GM23338 (cell line): ENCODE data around the gene MRS2. TPM values are rescaled to one million over a fixed set of nuclear protein-coding genes. Genes with fewer than 3 reads are reported as not detected.

ENCODE experiments used
- ATAC-seq: fragments of 200-7000 bp; cut with Tn5 transposase; 3 replicates; pipeline ENCODE4 v1.9.1; 2020
- DNase-seq: peaks from one replicate; pipeline ENCODE4 v3.0.0-alpha.2; 2015; ENCODE audit warnings: low spot score
- H2AFZ ChIP-seq: fragments of 200-600 bp; sonication (generic); 2 replicates; pipeline ENCODE4 v1.8.0; 2016; ENCODE audit warnings: antibody characterized with exemption, mild to moderate bottlenecking, moderate library complexity
- H3F3A ChIP-seq: fragments of 200-600 bp; sonication (generic); replicated peaks from 2 replicates; pipeline ENCODE4 v1.8.0; 2017; ENCODE audit warnings: antibody characterized with exemption, mixed run types, low read depth
- H3K27ac ChIP-seq: fragments of 200-600 bp; sonication (generic); 2 replicates; pipeline ENCODE4 v1.6.1; 2016; ENCODE audit warnings: low read depth
- H3K27me3 ChIP-seq: fragments of 200-600 bp; sonication (generic); 2 replicates; pipeline ENCODE4 v1.8.0; 2016; ENCODE audit warnings: mild to moderate bottlenecking, mixed run types, moderate library complexity; ENCODE audit not compliant: insufficient read depth
- H3K36me3 ChIP-seq: fragments of 200-600 bp; sonication (generic); 2 replicates; pipeline ENCODE4 v1.8.0; 2016; ENCODE audit warnings: mild to moderate bottlenecking; ENCODE audit not compliant: insufficient read depth
- H3K4me1 ChIP-seq: fragments of 200-600 bp; sonication (generic); 2 replicates; pipeline ENCODE4 v1.8.0; 2016; ENCODE audit warnings: mild to moderate bottlenecking, moderate library complexity; ENCODE audit not compliant: insufficient read depth
- H3K4me2 ChIP-seq: fragments of 200-600 bp; sonication (generic); 2 replicates; pipeline ENCODE4 v1.7.1; 2017; ENCODE audit warnings: mixed run types
- H3K4me3 ChIP-seq: fragments of 200-600 bp; sonication (generic); 2 replicates; pipeline ENCODE4 v1.6.1; 2016; ENCODE audit warnings: mixed run types
- H3K79me2 ChIP-seq: fragments of 200-600 bp; sonication (generic); replicated peaks from 2 replicates; pipeline ENCODE4 v1.8.0; 2017; ENCODE audit warnings: mild to moderate bottlenecking; ENCODE audit not compliant: insufficient read depth
- H3K9me2 ChIP-seq: fragments of 200-600 bp; sonication (generic); 2 replicates; pipeline ENCODE4 v1.8.0; 2017; ENCODE audit not compliant: insufficient read depth
- H4K20me1 ChIP-seq: fragments of 200-600 bp; sonication (generic); replicated peaks from 2 replicates; pipeline ENCODE4 v1.8.0; 2017; ENCODE audit warnings: mild to moderate bottlenecking; ENCODE audit not compliant: insufficient read depth
- H3K27ac Mint-ChIP-seq: 2 replicates; pipeline ENCODE4 v1.8.0; 2020; ENCODE audit warnings: inconsistent platforms, mild to moderate bottlenecking, moderate library complexity, mixed read lengths
- H3K27me3 Mint-ChIP-seq: 3 replicates; pipeline ENCODE4 v1.8.0; 2022; ENCODE audit warnings: low read depth, mild to moderate bottlenecking, moderate library complexity, mixed read lengths, inconsistent platforms; ENCODE audit not compliant: insufficient read depth, poor library complexity
- H3K36me3 Mint-ChIP-seq: 3 replicates; pipeline ENCODE4 v1.8.0; 2021; ENCODE audit warnings: low read depth, mild to moderate bottlenecking, inconsistent platforms, moderate library complexity, mixed read lengths
- H3K4me1 Mint-ChIP-seq: 3 replicates; pipeline ENCODE4 v1.8.0; 2020; ENCODE audit warnings: mild to moderate bottlenecking, inconsistent platforms, mixed read lengths
- H3K4me3 Mint-ChIP-seq: 3 replicates; pipeline ENCODE4 v1.8.0; 2021; ENCODE audit warnings: moderate library complexity, mild to moderate bottlenecking, inconsistent platforms, mixed read lengths
- H3K9me3 Mint-ChIP-seq: 3 replicates; pipeline ENCODE4 v1.8.0; 2020; ENCODE audit warnings: moderate library complexity, mild to moderate bottlenecking, inconsistent platforms, mixed read lengths
- CREB1 ChIP-seq: fragments of 250-450 bp; sonication (Bioruptor Pico); IDR thresholded peaks from 2 replicates; pipeline ENCODE4 v1.5.0; 2020; ENCODE audit warnings: low read depth, mild to moderate bottlenecking, moderate library complexity
- CTCF ChIP-seq, 2 experiments: fragments of 200-600 bp in 1 of 2; sonication (generic) in 1 of 2; conservative IDR thresholded peaks; 2 replicates each; pipeline versions ENCODE4 v1.5.1 to v1.6.1; 2016 to 2017; ENCODE audit warnings: antibody characterized with exemption in 2 of 2, low read depth in 2 of 2, mild to moderate bottlenecking in 2 of 2, moderate library complexity in 1 of 2
- EZH2phosphoT487 ChIP-seq: fragments of 200-600 bp; sonication (generic); IDR thresholded peaks from one replicate; pipeline ENCODE4 v1.8.1; 2018; ENCODE audit warnings: antibody characterized with exemption; ENCODE audit not compliant: unreplicated experiment
- NANOG ChIP-seq: IDR thresholded peaks from 2 replicates; pipeline ENCODE4 v1.6.1; 2016; ENCODE audit warnings: antibody characterized with exemption, borderline replicate concordance
- REST ChIP-seq: IDR thresholded peaks from one replicate; pipeline ENCODE4 v1.6.1; 2018; ENCODE audit warnings: antibody characterized with exemption; ENCODE audit not compliant: unreplicated experiment
- ZNF114 ChIP-seq: fragments of 250-450 bp; sonication (Bioruptor Pico); IDR thresholded peaks from 2 replicates; pipeline ENCODE4 v1.5.0; 2020; ENCODE audit warnings: mild to moderate bottlenecking, moderate library complexity
- ZNF331 ChIP-seq: fragments of 250-450 bp; sonication (Bioruptor Pico); IDR thresholded peaks from 2 replicates; pipeline ENCODE4 v1.5.0; 2020; ENCODE audit warnings: low read depth, mild to moderate bottlenecking, moderate library complexity
- ZNF462 ChIP-seq: fragments of 250-450 bp; sonication (Bioruptor Pico); IDR thresholded peaks from 2 replicates; pipeline ENCODE4 v1.5.0; 2020; ENCODE audit warnings: mild to moderate bottlenecking, moderate library complexity
- polyA plus RNA-seq: library from polyadenylated mRNA; unstranded; fragments of >200 nt; fragmentation: Nextera tagmentation; extraction: Ambion mirVana; gene quantifications from 2 replicates; pipeline ENCODE4 v1.2.1, GENCODE V29; 2016
- total RNA-seq: library from RNA; depleted of rRNA; stranded (reverse); fragments of >200 nt; shearing (Covaris generic); gene quantifications from 2 replicates; pipeline ENCODE4 v1.2.3, GENCODE V29; 2014

The MRS2 gene
- total and polyA plus RNA-seq, 2 experiments from 2014 or later = 80.9 to 125 TPM

GRCh38 chr6:24396824-24397223, 5.9 kb upstream of the MRS2 start:
- peaks cover 5% of the 10 kb centered on the region; the same call in 1 of the 2 replicates for H3F3A ChIP-seq
- DNase-seq = no peak
- 0 out of 2 replicates have a peak, but pooled peaks cover 4% of the 10 kb centered on the region for H3K9me2 ChIP-seq
- H3K4me1 ChIP-seq = peaks cover 16% of the 10 kb centered on the region
- H3K27me3 Mint-ChIP-seq = peaks cover 8% of the 10 kb centered on the region
- TF ChIP-seq NANOG (no peak), ZNF331 (CRISPR knock-in tag) (no peak), REST (no peak), EZH2phosphoT487 (no peak), CTCF (conservative IDR thresholded peaks at IDR 0.05; ENCODE audit: low read depth in 2 of 2) (peak in 1 of 2 experiments; percentile 47; a peak in 3 of 4 replicates), CREB1 (no peak), ZNF462 (no peak), ZNF114 (CRISPR knock-in tag) (no peak)
- H3K27me3 ChIP-seq = no peaks in the 10 kb centered on the region
- peaks cover 34% of the 10 kb centered on the region for H3K36me3 Mint-ChIP-seq
- H3K36me3 ChIP-seq = peaks cover 3% of the 10 kb centered on the region; the same call in 1 of the 2 replicates
- H3K4me3 Mint-ChIP-seq = no peak overlapping the region
- peaks cover 27% of the 10 kb centered on the region for H3K4me1 Mint-ChIP-seq
- no peak overlapping the region for H3K4me2 ChIP-seq
- no peak overlapping the region for H3K4me3 ChIP-seq
- peaks cover under 1% of the 10 kb centered on the region for H3K79me2 ChIP-seq
- no peak for ATAC-seq
- H4K20me1 ChIP-seq = no peaks in the 10 kb centered on the region
- no peak overlapping the region for H2AFZ ChIP-seq
- H3K27ac ChIP-seq = no peak overlapping the region
- no peak overlapping the region for H3K27ac Mint-ChIP-seq
- H3K9me3 Mint-ChIP-seq = peaks cover 32% of the 10 kb centered on the region
